ENCODE results near the gene SCFD2. TPM values are rescaled to one million over a fixed set of nuclear protein-coding genes. Genes with fewer than 3 reads are reported as not detected.

SCFD2 gene
- total RNA-seq, 2 donors from 2014 or later, result 20.3 to 27.4 TPM

GRCh38 chr4:53067125-53067802 lies 298.6 kb downstream of the SCFD2 start:
- TF ChIP-seq, protein P1, sequence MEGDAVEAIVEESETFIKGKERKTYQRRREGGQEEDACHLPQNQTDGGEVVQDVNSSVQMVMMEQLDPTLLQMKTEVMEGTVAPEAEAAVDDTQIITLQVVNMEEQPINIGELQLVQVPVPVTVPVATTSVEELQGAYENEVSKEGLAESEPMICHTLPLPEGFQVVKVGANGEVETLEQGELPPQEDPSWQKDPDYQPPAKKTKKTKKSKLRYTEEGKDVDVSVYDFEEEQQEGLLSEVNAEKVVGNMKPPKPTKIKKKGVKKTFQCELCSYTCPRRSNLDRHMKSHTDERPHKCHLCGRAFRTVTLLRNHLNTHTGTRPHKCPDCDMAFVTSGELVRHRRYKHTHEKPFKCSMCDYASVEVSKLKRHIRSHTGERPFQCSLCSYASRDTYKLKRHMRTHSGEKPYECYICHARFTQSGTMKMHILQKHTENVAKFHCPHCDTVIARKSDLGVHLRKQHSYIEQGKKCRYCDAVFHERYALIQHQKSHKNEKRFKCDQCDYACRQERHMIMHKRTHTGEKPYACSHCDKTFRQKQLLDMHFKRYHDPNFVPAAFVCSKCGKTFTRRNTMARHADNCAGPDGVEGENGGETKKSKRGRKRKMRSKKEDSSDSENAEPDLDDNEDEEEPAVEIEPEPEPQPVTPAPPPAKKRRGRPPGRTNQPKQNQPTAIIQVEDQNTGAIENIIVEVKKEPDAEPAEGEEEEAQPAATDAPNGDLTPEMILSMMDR (IDR thresholded peaks at IDR 0.05), result no peak
- Histone ChIP-seq H3K4me3 (no peak overlapping the region), H3K36me3 (no peaks in the 10 kb centered on the region), H3K9me3 (no peaks in the 10 kb centered on the region), H3K27me3 (replicated peaks; ENCODE audit: insufficient read depth) (no peaks in the 10 kb centered on the region), H3K27ac (no peak overlapping the region), H3K4me1 (ENCODE audit: control insufficient read depth in 1 of 2, low read depth in 2 of 2) (peaks cover 4 to 17% of the 10 kb centered on the region in 2 donors)
- ATAC-seq (ENCODE audit: insufficient number of reproducible peaks, low FRiP score, low read depth), result no peak
- DNase-seq (ENCODE audit: low spot score), result no peak

DNA sequence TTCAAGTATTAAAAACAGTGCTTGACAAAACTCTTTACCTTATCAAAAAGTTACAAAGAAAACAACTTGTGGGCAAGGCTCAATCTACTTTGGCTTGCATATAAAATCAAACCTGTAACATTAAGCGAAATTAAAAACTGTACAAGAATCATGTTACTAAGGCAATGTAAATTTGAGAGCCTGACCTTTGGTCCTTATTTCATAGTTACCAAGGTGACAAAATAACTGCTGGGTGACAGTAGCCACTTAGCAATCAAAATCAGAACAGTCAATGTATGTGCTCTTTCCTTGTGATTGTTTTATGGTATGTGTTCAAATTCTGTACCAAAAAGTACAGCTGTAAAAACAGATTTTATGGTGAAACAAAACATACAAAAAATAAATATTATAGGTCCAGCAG lies 299.7 kb downstream of the SCFD2 start:
- no peak overlapping the region for H3K4me3 ChIP-seq
- TF ChIP-seq, protein P1 (IDR thresholded peaks at IDR 0.05), result no peak
- ATAC-seq (ENCODE audit: insufficient number of reproducible peaks, low FRiP score, low read depth), result no peak
- no peaks in the 10 kb centered on the region for H3K9me3 ChIP-seq
- no peak for DNase-seq (ENCODE audit: low spot score)
- H3K4me1 ChIP-seq (ENCODE audit: control insufficient read depth in 1 of 2, low read depth in 2 of 2), result peaks cover 4 to 17% of the 10 kb centered on the region in 2 donors
- no peaks in the 10 kb centered on the region for H3K27me3 ChIP-seq (replicated peaks; ENCODE audit: insufficient read depth)
- no peaks in the 10 kb centered on the region for H3K36me3 ChIP-seq
- H3K27ac ChIP-seq, result no peak overlapping the region

GRCh38 chr4:53064609-53065008 lies 301.3 kb downstream of the SCFD2 start:
- H3K4me1 ChIP-seq (ENCODE audit: control insufficient read depth in 1 of 2, low read depth in 2 of 2), result peaks cover 5 to 23% of the 10 kb centered on the region in 2 donors
- H3K4me3 ChIP-seq, result no peak overlapping the region
- H3K27ac ChIP-seq, result no peak overlapping the region
- H3K36me3 ChIP-seq, result no peaks in the 10 kb centered on the region
- no peaks in the 10 kb centered on the region for H3K9me3 ChIP-seq
- ATAC-seq (ENCODE audit: insufficient number of reproducible peaks, low FRiP score, low read depth), result no peak
- TF ChIP-seq, protein P1 (IDR thresholded peaks at IDR 0.05), result no peak
- H3K27me3 ChIP-seq (replicated peaks; ENCODE audit: insufficient read depth), result no peaks in the 10 kb centered on the region
- DNase-seq (ENCODE audit: low spot score), result no peak

DNA sequence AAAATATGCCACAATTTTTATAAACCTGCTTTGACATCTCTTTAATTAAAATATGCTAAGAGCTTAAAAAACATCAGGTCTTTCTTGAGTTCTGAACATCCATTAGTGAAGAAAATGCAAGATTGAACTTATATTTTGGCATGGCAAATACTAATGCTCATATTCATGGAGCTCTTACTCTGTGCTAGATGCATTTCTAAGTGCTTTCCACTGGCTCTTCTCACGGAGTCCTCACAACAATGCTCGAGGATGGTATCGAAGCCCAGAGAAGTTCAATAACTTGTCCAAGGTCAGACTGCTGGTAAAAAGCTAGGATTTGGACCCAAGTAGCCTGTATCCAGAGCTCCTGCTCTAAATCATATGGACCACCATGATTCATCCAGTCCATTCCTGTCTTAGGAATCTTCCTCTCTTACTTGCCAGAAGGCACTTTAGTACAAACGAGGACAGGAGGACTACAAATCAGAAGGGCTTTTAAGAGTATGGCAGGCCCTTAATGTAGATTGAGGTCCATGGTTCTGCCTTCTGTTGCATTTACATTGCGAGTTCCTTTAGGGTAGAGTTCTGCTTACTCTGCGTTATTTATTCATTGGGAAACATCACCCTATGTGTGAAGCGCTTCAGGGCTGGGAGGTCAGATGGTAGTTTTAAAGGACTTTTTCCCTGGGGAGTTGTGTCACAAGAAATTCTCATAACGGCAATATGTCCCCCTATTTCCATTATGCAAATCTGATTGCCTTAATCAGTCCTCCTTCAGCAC lies 304.6 kb downstream of the SCFD2 start:
- H3K27me3 ChIP-seq (replicated peaks; ENCODE audit: insufficient read depth), result no peaks in the 10 kb centered on the region
- H3K27ac ChIP-seq, result no peak overlapping the region
- peaks cover 13 to 54% of the 10 kb centered on the region in 2 donors for H3K4me1 ChIP-seq (ENCODE audit: control insufficient read depth in 1 of 2, low read depth in 2 of 2)
- no peak overlapping the region for H3K4me3 ChIP-seq
- ATAC-seq (ENCODE audit: insufficient number of reproducible peaks, low FRiP score, low read depth) (no peak), DNase-seq (ENCODE audit: low spot score) (no peak)
- no peaks in the 10 kb centered on the region for H3K36me3 ChIP-seq
- TF ChIP-seq, protein P1 (IDR thresholded peaks at IDR 0.05), result no peak
- no peaks in the 10 kb centered on the region for H3K9me3 ChIP-seq

DNA sequence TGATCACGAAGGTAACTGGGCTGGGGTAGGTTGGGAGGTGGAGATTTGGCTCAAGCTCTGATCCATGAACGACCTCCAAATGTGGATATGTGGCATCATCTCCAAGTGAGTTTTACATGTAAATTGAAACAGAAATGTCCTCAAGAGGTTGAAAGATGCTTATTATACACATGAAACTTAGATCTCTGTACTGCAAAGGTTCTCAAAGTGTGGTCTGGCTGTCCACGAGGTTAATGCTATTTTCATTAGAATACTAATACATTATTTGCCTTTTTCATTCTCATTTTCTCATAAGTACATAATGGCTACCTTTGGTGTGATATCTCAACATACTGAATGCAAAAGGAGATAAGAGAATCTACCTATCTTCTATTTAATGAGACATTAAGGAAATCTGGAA lies 305.6 kb downstream of the SCFD2 start:
- no peaks in the 10 kb centered on the region for H3K27me3 ChIP-seq (replicated peaks; ENCODE audit: insufficient read depth)

More for the DNA sequence above, 305.6 kb downstream of the SCFD2 start:
- TF ChIP-seq, protein P1 (IDR thresholded peaks at IDR 0.05), result no peak
- Histone ChIP-seq H3K4me3 (no peak overlapping the region), H3K27ac (peak overlapping the region in 1 of 2 donors; percentile 37), H3K36me3 (no peaks in the 10 kb centered on the region), H3K9me3 (no peaks in the 10 kb centered on the region), H3K4me1 (ENCODE audit: control insufficient read depth in 1 of 2, low read depth in 2 of 2) (peaks cover 14 to 59% of the 10 kb centered on the region in 2 donors)
- no peak for ATAC-seq (ENCODE audit: insufficient number of reproducible peaks, low FRiP score, low read depth)
- DNase-seq (ENCODE audit: low spot score), result no peak
